ENCODE measurements around the gene IGLL5.

The IGLL5 gene

DNA sequence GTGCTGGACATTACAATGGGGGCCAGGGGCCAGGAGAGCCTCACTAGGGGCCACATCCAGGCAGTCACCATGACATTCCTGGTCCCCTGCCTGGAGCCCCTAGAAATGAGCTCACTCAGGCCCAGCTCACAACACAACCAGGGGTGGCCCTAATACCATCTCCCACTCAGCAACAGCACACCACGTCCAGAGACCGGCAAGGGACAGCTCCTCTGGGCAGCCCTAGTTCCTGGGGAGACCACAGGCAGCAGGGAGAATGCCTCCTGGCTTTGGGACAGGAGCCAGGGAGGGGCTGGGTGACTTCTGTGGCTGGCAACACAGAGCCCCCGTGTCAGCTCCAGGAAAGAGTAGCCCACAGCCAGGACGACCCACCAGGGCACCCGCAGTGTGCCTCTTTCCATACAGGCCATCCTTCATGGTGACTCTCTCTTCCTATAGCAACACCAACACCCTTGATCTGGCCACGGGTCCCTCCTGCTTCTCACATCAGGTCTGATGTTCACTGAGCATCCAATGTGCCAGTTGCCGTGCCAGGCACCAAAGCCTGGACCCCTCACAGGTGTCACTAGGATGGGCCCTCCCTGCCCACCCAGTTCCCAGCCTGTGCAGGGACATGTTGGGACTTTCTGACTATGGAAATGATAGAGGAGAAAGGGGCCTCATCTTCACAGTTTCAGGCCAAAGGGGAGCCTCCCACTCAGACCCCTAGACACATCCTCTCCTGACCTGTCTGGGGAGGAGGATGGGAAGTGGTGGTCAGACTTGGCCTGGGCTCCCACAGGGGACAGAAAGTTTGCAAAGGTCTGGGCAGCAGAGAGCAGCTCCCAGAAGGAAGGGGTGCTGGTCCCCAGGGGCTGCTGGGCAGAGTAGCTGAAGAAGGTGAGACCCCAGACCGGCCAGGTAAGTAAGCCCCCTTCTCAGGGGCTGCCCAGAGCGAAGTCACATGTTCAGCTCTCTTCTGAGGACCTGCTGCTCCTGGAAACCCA, 43.2 kb downstream of the IGLL5 start:
- Histone ChIP-seq H3K23ac (ENCODE audit: low read length in 2 of 2) (no peak overlapping the region), H2BK12ac (ENCODE audit: low read length in 2 of 2) (no peak overlapping the region), H2AFZ (ENCODE audit: low read depth, low read length) (no peak overlapping the region), H2BK5ac (ENCODE audit: low read depth, low read length, poor library complexity, severe bottlenecking) (no peak overlapping the region), H2BK120ac (ENCODE audit: low read depth, low read length) (no peak overlapping the region), H3K79me1 (replicated peaks; ENCODE audit: low read length, poor library complexity, severe bottlenecking) (no peaks in the 10 kb centered on the region), H3K27me3 (ENCODE audit: control insufficient read depth in 1 of 2, insufficient read depth in 1 of 2, low read length in 2 of 2) (peaks cover 0 to 12% of the 10 kb centered on the region in 2 experiments), H3K4me1 (ENCODE audit: control insufficient read depth, insufficient read depth, low read depth, low read length) (no peaks in the 10 kb centered on the region), H4K91ac (ENCODE audit: low read length) (no peak overlapping the region), H3K4ac (ENCODE audit: low read depth in 1 of 2, low read length in 2 of 2) (no peak overlapping the region), H3K27ac (ENCODE audit: low read length, poor library complexity, severe bottlenecking) (no peak overlapping the region), H3K4me3 (ENCODE audit: insufficient read depth in 1 of 2, low read depth in 1 of 2, low read length in 2 of 2) (no peak overlapping the region), H3K4me2 (ENCODE audit: low read length, poor library complexity, severe bottlenecking) (no peak overlapping the region), H3K9me3 (ENCODE audit: control insufficient read depth, low read length) (no peaks in the 10 kb centered on the region), H3K14ac (ENCODE audit: low read length in 2 of 2) (no peak overlapping the region), H3K18ac (ENCODE audit: low read depth in 1 of 2, low read length in 2 of 2) (no peak overlapping the region), H3K36me3 (ENCODE audit: control insufficient read depth in 1 of 2, insufficient read depth in 2 of 2, low read depth in 1 of 2, low read length in 2 of 2) (no peaks in the 10 kb centered on the region), H2BK15ac (ENCODE audit: low read depth, poor library complexity, severe bottlenecking) (no peak overlapping the region), H2AK5ac (ENCODE audit: low read length, severe bottlenecking) (no peak overlapping the region), H4K8ac (ENCODE audit: low read length) (no peak overlapping the region), H3K9ac (ENCODE audit: low read length) (no peak overlapping the region)
- no peak for DNase-seq
- WGBS: 56% methylated on average over 9 of the region's 9 CpGs

DNA sequence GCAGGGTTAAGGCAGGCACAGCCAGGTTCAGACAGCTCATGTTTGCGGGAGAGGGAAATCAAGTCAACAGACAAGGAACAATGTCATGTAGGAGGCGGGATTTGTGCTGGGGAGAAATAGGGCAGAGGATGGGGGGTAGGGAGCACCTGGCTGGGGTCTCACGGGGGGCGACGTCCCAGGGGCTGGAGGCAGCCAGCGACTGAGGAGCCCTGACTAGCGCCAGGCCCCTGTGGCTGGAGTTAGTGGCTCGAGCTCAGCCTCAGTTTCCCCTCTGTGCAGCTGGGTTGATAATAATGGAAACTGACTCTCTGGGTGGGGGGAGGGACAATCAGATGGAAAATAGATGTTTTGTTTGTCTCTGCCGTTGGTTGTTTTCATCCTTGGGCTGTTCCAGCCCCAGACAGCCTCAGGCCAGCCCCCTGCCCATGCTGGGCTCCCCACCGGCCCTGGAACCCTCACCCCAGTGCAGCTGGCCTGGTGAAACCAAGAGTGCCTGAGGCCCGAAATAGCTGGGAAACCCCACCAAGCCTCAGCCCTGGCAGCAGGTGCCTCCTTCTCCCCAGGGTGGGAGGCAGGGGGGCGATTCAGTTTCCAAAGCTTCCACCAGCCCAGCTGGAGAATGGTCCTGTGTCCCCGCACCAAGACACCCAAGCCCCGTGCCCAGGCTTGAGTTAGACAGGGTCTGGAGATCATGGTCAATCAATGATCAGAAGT, 44.1 kb downstream of the IGLL5 start:
- no peak overlapping the region for H4K91ac ChIP-seq (ENCODE audit: low read length)
- H2BK15ac ChIP-seq (ENCODE audit: low read depth, poor library complexity, severe bottlenecking): no peak overlapping the region
- no peak overlapping the region for H3K23ac ChIP-seq (ENCODE audit: low read length in 2 of 2)
- H2AK5ac ChIP-seq (ENCODE audit: low read length, severe bottlenecking): no peak overlapping the region
- no peak overlapping the region for H2BK5ac ChIP-seq (ENCODE audit: low read depth, low read length, poor library complexity, severe bottlenecking)
- no peak overlapping the region for H2AFZ ChIP-seq (ENCODE audit: low read depth, low read length)
- no peak overlapping the region for H2BK120ac ChIP-seq (ENCODE audit: low read depth, low read length)
- no peaks in the 10 kb centered on the region for H3K4me1 ChIP-seq (ENCODE audit: control insufficient read depth, insufficient read depth, low read depth, low read length)
- DNase-seq: no peak
- H3K18ac ChIP-seq (ENCODE audit: low read depth in 1 of 2, low read length in 2 of 2): no peak overlapping the region
- no peak overlapping the region for H3K9ac ChIP-seq (ENCODE audit: low read length)
- no peak overlapping the region for H3K27ac ChIP-seq (ENCODE audit: low read length, poor library complexity, severe bottlenecking)
- H2BK12ac ChIP-seq (ENCODE audit: low read length in 2 of 2): no peak overlapping the region
- H3K14ac ChIP-seq (ENCODE audit: low read length in 2 of 2): no peak overlapping the region
- no peaks in the 10 kb centered on the region for H3K36me3 ChIP-seq (ENCODE audit: control insufficient read depth in 1 of 2, insufficient read depth in 2 of 2, low read depth in 1 of 2, low read length in 2 of 2)
- H4K8ac ChIP-seq (ENCODE audit: low read length): no peak overlapping the region
- H3K4ac ChIP-seq (ENCODE audit: low read depth in 1 of 2, low read length in 2 of 2): no peak overlapping the region
- no peak overlapping the region for H3K4me2 ChIP-seq (ENCODE audit: low read length, poor library complexity, severe bottlenecking)
- H3K27me3 ChIP-seq (ENCODE audit: control insufficient read depth in 1 of 2, insufficient read depth in 1 of 2, low read length in 2 of 2): peaks cover 0 to 4% of the 10 kb centered on the region in 2 experiments
- no peak overlapping the region for H3K4me3 ChIP-seq (ENCODE audit: insufficient read depth in 1 of 2, low read depth in 1 of 2, low read length in 2 of 2)
- H3K79me1 ChIP-seq (replicated peaks; ENCODE audit: low read length, poor library complexity, severe bottlenecking): no peaks in the 10 kb centered on the region
- no peaks in the 10 kb centered on the region for H3K9me3 ChIP-seq (ENCODE audit: control insufficient read depth, low read length)
- whole genome bisulfite sequencing: 69% methylated on average over 14 of the region's 14 CpGs

DNA sequence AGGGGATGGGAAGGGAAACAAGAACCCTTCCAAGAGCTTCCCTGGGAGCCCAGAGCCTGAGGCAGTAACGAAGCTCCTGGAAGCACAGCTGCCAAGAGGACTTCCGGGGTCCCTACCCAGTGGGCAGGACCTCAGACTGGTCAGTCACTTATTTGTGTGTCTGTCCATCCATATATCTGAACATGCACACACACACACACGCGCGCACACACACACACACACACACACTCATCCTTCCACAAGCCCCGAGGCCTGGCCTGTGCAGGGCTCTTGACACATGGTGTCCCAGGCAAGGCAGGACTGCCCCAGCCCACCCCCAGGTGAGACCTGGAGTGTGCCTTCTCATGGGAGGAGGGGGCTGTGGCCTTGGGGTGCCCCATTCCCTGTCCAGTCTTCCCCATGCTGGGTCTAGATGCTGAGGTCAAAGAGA, 44.9 kb downstream of the IGLL5 start:
- Histone ChIP-seq H3K4me1 (ENCODE audit: control insufficient read depth, insufficient read depth, low read depth, low read length) (no peaks in the 10 kb centered on the region), H3K9ac (ENCODE audit: low read length) (no peak overlapping the region), H3K4me2 (ENCODE audit: low read length, poor library complexity, severe bottlenecking) (no peak overlapping the region), H2BK12ac (ENCODE audit: low read length in 2 of 2) (no peak overlapping the region), H3K27ac (ENCODE audit: low read length, poor library complexity, severe bottlenecking) (no peak overlapping the region), H3K27me3 (ENCODE audit: control insufficient read depth in 1 of 2, insufficient read depth in 1 of 2, low read length in 2 of 2) (peaks cover 0 to 10% of the 10 kb centered on the region in 2 experiments), H3K79me1 (replicated peaks; ENCODE audit: low read length, poor library complexity, severe bottlenecking) (no peaks in the 10 kb centered on the region), H3K23ac (ENCODE audit: low read length in 2 of 2) (no peak overlapping the region), H3K18ac (ENCODE audit: low read depth in 1 of 2, low read length in 2 of 2) (no peak overlapping the region), H3K14ac (ENCODE audit: low read length in 2 of 2) (no peak overlapping the region), H3K4ac (ENCODE audit: low read depth in 1 of 2, low read length in 2 of 2) (no peak overlapping the region), H3K4me3 (ENCODE audit: insufficient read depth in 1 of 2, low read depth in 1 of 2, low read length in 2 of 2) (no peak overlapping the region), H2AK5ac (ENCODE audit: low read length, severe bottlenecking) (no peak overlapping the region), H4K91ac (ENCODE audit: low read length) (no peak overlapping the region), H2AFZ (ENCODE audit: low read depth, low read length) (no peak overlapping the region), H3K36me3 (ENCODE audit: control insufficient read depth in 1 of 2, insufficient read depth in 2 of 2, low read depth in 1 of 2, low read length in 2 of 2) (no peaks in the 10 kb centered on the region), H2BK5ac (ENCODE audit: low read depth, low read length, poor library complexity, severe bottlenecking) (no peak overlapping the region), H2BK15ac (ENCODE audit: low read depth, poor library complexity, severe bottlenecking) (no peak overlapping the region), H3K9me3 (ENCODE audit: control insufficient read depth, low read length) (no peaks in the 10 kb centered on the region), H2BK120ac (ENCODE audit: low read depth, low read length) (no peak overlapping the region), H4K8ac (ENCODE audit: low read length) (no peak overlapping the region)
- WGBS: 41% methylated on average over 3 of the region's 6 CpGs
- DNase-seq: no peak

Measured in mesenchymal stem cell (in vitro differentiated cells and primary cell).